Measurements from ENCODE around the gene AOPEP. TPM values are rescaled to one million over a fixed set of nuclear protein-coding genes. Genes with fewer than 3 reads are reported as not detected.

Gene AOPEP
- total and polyA plus RNA-seq, 2 donors (not counting 1 experiment from before 2014, with no cell fraction given): 66.1 to 94.1 TPM

GRCh38 chr9:95092262-95093072 lies 366.0 kb downstream of the AOPEP start:
- Histone ChIP-seq H3K79me2 (ENCODE audit: control insufficient read depth, insufficient read depth, low read length) (no peaks in the 10 kb centered on the region), H3K4me1 (ENCODE audit: control insufficient read depth, extremely low read depth, insufficient read depth, low read length) (peaks cover 47% of the 10 kb centered on the region), H3K4me3 (replicated peaks in 1 of 4; ENCODE audit: control extremely low read depth in 1 of 4, insufficient read depth in 1 of 4, low read depth in 3 of 4, low read length in 4 of 4) (no peak overlapping the region), H3K9ac (ENCODE audit: insufficient read depth, low read length) (peak overlapping the region; percentile 52), H4K20me1 (ENCODE audit: control insufficient read depth, extremely low read depth, insufficient read depth, low read length) (no peaks in the 10 kb centered on the region), H3K36me3 (ENCODE audit: control insufficient read depth, insufficient read depth, low read length) (peaks cover 10% of the 10 kb centered on the region), H3K9me3 (ENCODE audit: control insufficient read depth, insufficient read depth, low read depth, low read length) (no peaks in the 10 kb centered on the region), H3K4me2 (ENCODE audit: extremely low read depth, insufficient read depth, low read length) (peak overlapping the region; percentile 21), H3K27ac (ENCODE audit: insufficient read depth, low read length) (peak overlapping the region; percentile 74), H3K27me3 (ENCODE audit: control insufficient read depth, insufficient read depth, low read length) (no peaks in the 10 kb centered on the region), H2AFZ (ENCODE audit: low read length) (no peak overlapping the region)
- no peak for TF ChIP-seq EZH2 (IDR thresholded peaks at IDR 0.05; ENCODE audit: low read length, missing control alignments)
- peak; percentile 84 to 98 for DNase-seq (ENCODE audit: low read depth in 2 of 2)

GRCh38 chr9:95093586-95093985 lies 367.1 kb downstream of the AOPEP start:
- no peaks in the 10 kb centered on the region for H4K20me1 ChIP-seq (ENCODE audit: control insufficient read depth, extremely low read depth, insufficient read depth, low read length)
- no peak overlapping the region for H3K9ac ChIP-seq (ENCODE audit: insufficient read depth, low read length)
- no peaks in the 10 kb centered on the region for H3K9me3 ChIP-seq (ENCODE audit: control insufficient read depth, insufficient read depth, low read depth, low read length)
- H2AFZ ChIP-seq (ENCODE audit: low read length): no peak overlapping the region
- no peaks in the 10 kb centered on the region for H3K27me3 ChIP-seq (ENCODE audit: control insufficient read depth, insufficient read depth, low read length)
- H3K36me3 ChIP-seq (ENCODE audit: control insufficient read depth, insufficient read depth, low read length): peaks cover 6% of the 10 kb centered on the region
- H3K4me3 ChIP-seq (replicated peaks in 1 of 4; ENCODE audit: control extremely low read depth in 1 of 4, insufficient read depth in 1 of 4, low read depth in 3 of 4, low read length in 4 of 4): no peak overlapping the region
- no peak overlapping the region for H3K27ac ChIP-seq (ENCODE audit: insufficient read depth, low read length)
- H3K79me2 ChIP-seq (ENCODE audit: control insufficient read depth, insufficient read depth, low read length): no peaks in the 10 kb centered on the region
- no peak overlapping the region for H3K4me2 ChIP-seq (ENCODE audit: extremely low read depth, insufficient read depth, low read length)
- H3K4me1 ChIP-seq (ENCODE audit: control insufficient read depth, extremely low read depth, insufficient read depth, low read length): peaks cover 39% of the 10 kb centered on the region
- no peak for TF ChIP-seq EZH2 (IDR thresholded peaks at IDR 0.05; ENCODE audit: low read length, missing control alignments)
- TF ChIP-seq CTCF (conservative IDR thresholded peaks at IDR 0.05 in 1 of 2, IDR thresholded peaks at IDR 0.05 in 1 of 2; ENCODE audit: low read depth in 1 of 2, low read length in 2 of 2): no peak
- no peak for DNase-seq (ENCODE audit: low read depth in 2 of 2)

GRCh38 chr9:95094002-95094401 lies 367.5 kb downstream of the AOPEP start:
- H4K20me1 ChIP-seq (ENCODE audit: control insufficient read depth, extremely low read depth, insufficient read depth, low read length): no peaks in the 10 kb centered on the region
- H3K79me2 ChIP-seq (ENCODE audit: control insufficient read depth, insufficient read depth, low read length): no peaks in the 10 kb centered on the region
- no peaks in the 10 kb centered on the region for H3K9me3 ChIP-seq (ENCODE audit: control insufficient read depth, insufficient read depth, low read depth, low read length)
- H3K4me3 ChIP-seq (replicated peaks in 1 of 4; ENCODE audit: control extremely low read depth in 1 of 4, insufficient read depth in 1 of 4, low read depth in 3 of 4, low read length in 4 of 4): no peak overlapping the region
- no peak overlapping the region for H2AFZ ChIP-seq (ENCODE audit: low read length)
- no peak overlapping the region for H3K9ac ChIP-seq (ENCODE audit: insufficient read depth, low read length)
- no peaks in the 10 kb centered on the region for H3K27me3 ChIP-seq (ENCODE audit: control insufficient read depth, insufficient read depth, low read length)
- no peak overlapping the region for H3K27ac ChIP-seq (ENCODE audit: insufficient read depth, low read length)
- no peak for DNase-seq (ENCODE audit: low read depth in 2 of 2)
- no peak for TF ChIP-seq CTCF (conservative IDR thresholded peaks at IDR 0.05 in 1 of 2, IDR thresholded peaks at IDR 0.05 in 1 of 2; ENCODE audit: low read depth in 1 of 2, low read length in 2 of 2)
- TF ChIP-seq EZH2 (IDR thresholded peaks at IDR 0.05; ENCODE audit: low read length, missing control alignments): no peak
- H3K36me3 ChIP-seq (ENCODE audit: control insufficient read depth, insufficient read depth, low read length): peaks cover 6% of the 10 kb centered on the region
- no peak overlapping the region for H3K4me2 ChIP-seq (ENCODE audit: extremely low read depth, insufficient read depth, low read length)
- peaks cover 35% of the 10 kb centered on the region for H3K4me1 ChIP-seq (ENCODE audit: control insufficient read depth, extremely low read depth, insufficient read depth, low read length)
